ENCODE data around the gene RANBP10.

Gene RANBP10

DNA sequence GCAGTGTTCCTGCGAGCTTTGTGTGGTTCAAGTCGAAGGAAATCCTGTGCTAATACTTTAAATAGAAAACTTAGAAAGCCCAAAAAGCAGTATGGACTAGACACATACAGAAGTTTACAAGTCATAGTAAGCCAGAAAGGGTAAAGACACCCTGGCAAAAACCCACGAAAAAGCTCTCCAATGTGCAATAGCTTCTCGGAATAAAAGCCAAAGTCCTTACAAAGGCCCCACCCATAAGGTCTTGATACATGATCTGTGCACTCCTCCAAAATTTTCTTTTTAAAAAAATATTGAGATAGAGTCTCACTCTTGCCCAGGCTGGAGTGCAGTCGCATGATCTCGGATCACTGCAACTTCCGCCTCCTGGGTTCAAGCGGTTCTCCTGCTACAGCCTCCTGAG lies 129.4 kb downstream of the RANBP10 start:
- no peak for DNase-seq (ENCODE audit: low read depth in 2 of 2)

DNA sequence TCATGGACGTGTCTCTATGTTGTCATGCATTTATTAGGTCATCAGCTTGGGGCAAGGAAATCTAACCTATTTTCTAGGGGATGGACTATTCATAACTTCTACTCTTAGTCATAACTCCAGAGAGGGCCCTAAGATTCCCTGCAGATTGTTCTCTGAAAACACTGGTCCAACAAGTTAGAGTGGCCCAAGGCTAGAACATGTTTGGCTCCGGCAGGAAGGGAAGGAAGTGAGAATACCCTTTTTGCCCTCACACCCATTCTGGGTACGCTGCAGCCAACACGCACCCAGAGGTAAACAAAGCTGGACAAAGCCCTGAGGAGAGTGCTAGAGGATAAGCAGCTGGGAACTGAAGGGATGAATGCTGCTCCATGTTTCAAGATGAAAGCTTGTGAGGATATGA lies 129.8 kb downstream of the RANBP10 start:
- no peak for DNase-seq (ENCODE audit: low read depth in 2 of 2)

DNA sequence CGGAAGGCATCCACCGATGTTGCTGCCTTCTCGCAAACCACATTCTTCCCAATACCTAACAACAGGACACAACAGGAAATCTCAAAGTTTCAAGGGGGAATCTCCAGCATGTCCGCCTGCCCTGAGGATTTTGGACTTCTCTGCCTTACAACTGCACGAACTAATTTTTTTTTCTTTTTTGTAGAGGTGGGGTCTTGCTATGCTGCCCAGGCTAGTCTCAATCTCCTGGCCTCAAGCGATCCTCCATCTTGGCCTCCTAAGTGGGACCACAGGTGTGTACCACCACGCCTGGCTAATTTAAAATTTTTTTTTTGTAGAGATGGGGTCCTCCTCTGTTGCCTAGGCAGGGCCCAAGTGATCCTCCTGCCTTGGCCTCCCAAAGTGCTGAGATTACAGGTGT lies 130.4 kb downstream of the RANBP10 start:
- no peak for DNase-seq (ENCODE audit: low read depth in 2 of 2)

DNA sequence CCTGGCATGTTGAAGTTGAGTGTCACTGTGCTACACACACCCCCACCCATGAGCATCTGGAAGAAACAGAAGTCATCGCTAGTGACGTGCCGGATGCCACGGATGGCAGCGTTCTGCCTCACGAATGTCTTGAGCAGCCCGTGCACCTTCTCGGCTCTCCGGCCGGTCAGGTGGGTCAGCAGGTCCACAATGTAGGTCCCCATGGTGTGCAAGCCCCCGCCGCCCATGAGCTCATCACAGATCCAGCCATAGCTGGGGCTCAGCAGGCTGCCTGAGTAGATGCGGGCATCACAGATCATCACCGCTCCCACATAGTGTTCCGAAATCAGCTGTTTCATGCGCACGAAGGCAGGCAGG lies 130.8 kb downstream of the RANBP10 start:
- no peak for DNase-seq (ENCODE audit: low read depth in 2 of 2)

DNA sequence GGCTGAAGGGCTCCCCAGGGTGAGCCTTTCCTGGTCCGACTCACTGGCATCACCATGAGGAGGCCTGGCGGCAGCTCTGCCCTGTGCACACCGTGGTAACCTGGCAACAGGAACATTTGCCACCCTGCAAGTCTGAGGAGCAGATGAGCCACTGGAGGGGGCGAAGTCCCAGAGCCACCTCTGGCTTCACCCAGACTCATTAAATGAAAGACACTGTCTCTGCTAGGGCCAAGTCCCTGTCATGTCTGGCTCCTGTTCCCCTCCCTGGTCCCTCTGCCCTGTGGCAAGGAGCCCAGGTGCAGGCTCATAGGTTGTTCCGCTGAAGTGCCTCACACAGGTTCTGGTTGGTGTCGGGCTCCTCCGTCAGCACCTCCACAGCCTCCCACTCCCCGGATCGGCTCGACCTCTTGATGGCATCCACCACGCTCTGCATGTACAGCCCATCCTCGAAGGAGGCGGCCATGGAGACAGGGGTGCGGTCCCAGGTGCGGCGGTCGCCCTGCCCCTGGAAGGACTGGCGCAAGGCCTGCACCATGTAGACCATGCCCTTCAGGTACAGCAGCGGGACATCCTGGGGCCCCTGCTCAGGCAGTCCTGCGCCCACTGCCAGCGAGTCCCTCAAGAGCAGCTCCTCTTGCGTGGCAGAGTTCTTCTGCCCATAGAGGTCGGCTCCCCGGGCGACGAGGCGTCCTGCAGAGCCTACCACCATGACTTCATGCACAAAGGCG lies 131.3 kb downstream of the RANBP10 start:
- no peak for DNase-seq (ENCODE audit: low read depth in 2 of 2)

DNA sequence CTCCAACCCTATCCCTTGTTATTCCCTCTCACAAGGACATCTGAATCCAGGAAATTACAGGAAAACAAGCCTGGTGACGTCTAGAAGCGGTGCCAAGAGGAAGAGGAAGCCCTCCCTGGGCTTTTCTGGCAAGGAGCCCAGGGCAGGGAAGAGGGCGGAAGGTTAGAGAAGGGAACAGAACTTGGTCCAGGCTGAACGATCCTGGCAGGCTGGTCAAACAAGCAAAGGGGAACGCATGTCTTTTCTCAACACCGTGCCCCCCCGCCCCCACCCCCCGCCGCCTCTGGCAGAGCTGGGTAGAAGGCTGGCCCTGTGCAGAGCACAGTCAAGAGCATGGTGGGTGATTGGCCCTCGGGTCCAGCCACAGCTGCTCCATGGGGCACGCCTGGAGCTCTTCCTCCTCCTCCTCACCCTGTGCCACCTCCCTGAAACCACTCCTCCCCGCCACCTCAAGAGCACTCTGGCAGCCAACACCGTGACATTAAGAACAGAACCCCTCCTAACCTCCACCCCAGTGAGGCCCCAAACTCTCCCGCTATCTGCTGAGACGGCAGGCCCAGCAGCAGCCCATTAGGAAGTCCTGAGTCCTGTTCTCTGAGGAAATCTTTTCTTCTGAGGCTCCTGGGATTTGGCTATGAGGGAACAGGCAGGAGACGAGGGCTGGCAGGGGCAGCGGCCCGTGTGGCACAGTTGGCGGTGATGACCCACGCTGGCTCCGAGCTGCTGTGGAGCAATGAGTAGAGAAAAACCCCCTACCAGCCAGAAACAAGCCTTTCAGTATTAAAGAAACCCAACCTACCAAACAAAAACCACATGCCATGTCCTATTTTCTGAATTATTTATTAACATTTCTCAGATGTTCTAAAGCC lies 132.4 kb downstream of the RANBP10 start:
- DNase-seq (ENCODE audit: low read depth in 2 of 2), result no peak

Data from stimulated activated CD8-positive, alpha-beta memory T cell treated with anti-CD3 and anti-CD28 coated beads, Interleukin-2, amount 100 ng/mL, for 48 hours (primary cell).